ENCODE measurements around the gene PRADC1.

Gene PRADC1

DNA sequence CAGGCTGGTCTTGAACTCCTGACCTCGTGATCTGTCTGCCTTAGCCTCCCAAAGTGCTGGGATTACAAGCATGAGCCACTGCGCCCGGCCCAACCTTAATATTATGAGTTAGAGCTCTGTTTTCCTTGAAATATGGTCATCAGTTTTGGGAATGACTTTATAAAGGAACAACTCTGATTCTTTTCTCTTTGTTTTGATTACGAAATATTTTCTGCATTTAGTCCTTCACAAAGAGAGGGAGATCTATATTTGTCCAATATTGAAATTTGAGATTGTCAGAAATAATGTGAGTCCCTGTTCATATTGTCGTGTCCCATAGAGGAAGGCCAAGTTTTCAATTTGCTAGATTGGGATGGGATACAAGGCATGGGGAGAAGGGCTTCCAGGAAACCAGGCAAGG is 15.9 kb downstream of the PRADC1 start:
- H2BK12ac ChIP-seq (ENCODE audit: low read length) = no peak overlapping the region
- peaks cover 10 to 35% of the 10 kb centered on the region in 2 donors for H3K36me3 ChIP-seq (replicated peaks in 1 of 2; ENCODE audit: control insufficient read depth in 2 of 2, insufficient read depth in 2 of 2, low read length in 2 of 2)
- no peaks in the 10 kb centered on the region for H3K9me3 ChIP-seq (replicated peaks in 1 of 2; ENCODE audit: control insufficient read depth in 2 of 2, insufficient read depth in 1 of 2, low read depth in 1 of 2, low read length in 2 of 2)
- peaks cover 0 to 7% of the 10 kb centered on the region in 2 donors for H3K4me1 ChIP-seq (ENCODE audit: control insufficient read depth in 2 of 2, insufficient read depth in 1 of 2, low read depth in 1 of 2, low read length in 2 of 2)
- no peak overlapping the region for H3K4me2 ChIP-seq (ENCODE audit: insufficient read depth, low read length, poor library complexity, severe bottlenecking)
- no peak overlapping the region for H2AK5ac ChIP-seq (ENCODE audit: low read depth, low read length)
- H3K4me3 ChIP-seq (ENCODE audit: low read length in 2 of 2) = no peak overlapping the region
- no peak overlapping the region for H4K8ac ChIP-seq (ENCODE audit: low read depth, low read length)
- H3K27ac ChIP-seq (replicated peaks; ENCODE audit: low read length) = no peak overlapping the region
- H3K14ac ChIP-seq (ENCODE audit: low read length) = no peak overlapping the region
- H3K23ac ChIP-seq (ENCODE audit: low read depth, low read length, poor library complexity) = no peak overlapping the region
- H3K18ac ChIP-seq (ENCODE audit: low read length) = no peak overlapping the region
- H3K9ac ChIP-seq (ENCODE audit: low read depth, low read length, poor library complexity) = no peak overlapping the region
- no peak overlapping the region for H2BK15ac ChIP-seq (ENCODE audit: low read length)
- WGBS, 2 donors (ENCODE audit: extremely low coverage in 2 of 2, insufficient read length in 2 of 2, insufficient replicate concordance in 1 of 2) = no CpG with 5 or more reads among the region's 5 CpGs
- no peak for DNase-seq (ENCODE audit: low spot score)
- no peak overlapping the region for H4K91ac ChIP-seq (ENCODE audit: low read depth, low read length, poor library complexity)
- H2AFZ ChIP-seq (ENCODE audit: low read length) = no peak overlapping the region
- peaks cover 3% of the 10 kb centered on the region for H3K79me1 ChIP-seq (ENCODE audit: low read depth, low read length)
- no peaks in the 10 kb centered on the region for H3K27me3 ChIP-seq (ENCODE audit: control insufficient read depth in 3 of 3, insufficient read depth in 3 of 3, low read depth in 1 of 3, low read length in 3 of 3)
- H2BK120ac ChIP-seq (ENCODE audit: low read depth, low read length) = no peak overlapping the region
- no peak overlapping the region for H3K4ac ChIP-seq (ENCODE audit: low read length)
- H2BK5ac ChIP-seq (ENCODE audit: low read length) = no peak overlapping the region

GRCh38 chr2:73215254-73215653 is 17.8 kb downstream of the PRADC1 start:
- no peak overlapping the region for H3K18ac ChIP-seq (ENCODE audit: low read length)
- H3K4me2 ChIP-seq (ENCODE audit: insufficient read depth, low read length, poor library complexity, severe bottlenecking) = no peak overlapping the region
- H2BK5ac ChIP-seq (ENCODE audit: low read length) = no peak overlapping the region
- H3K14ac ChIP-seq (ENCODE audit: low read length) = no peak overlapping the region
- peak overlapping the region in 1 of 2 donors; percentile 86 for H3K4me3 ChIP-seq (ENCODE audit: low read length in 2 of 2)
- no peak overlapping the region for H2BK120ac ChIP-seq (ENCODE audit: low read depth, low read length)
- H3K4me1 ChIP-seq (ENCODE audit: control insufficient read depth in 2 of 2, insufficient read depth in 1 of 2, low read depth in 1 of 2, low read length in 2 of 2) = peaks cover 0 to 7% of the 10 kb centered on the region in 2 donors
- H4K8ac ChIP-seq (ENCODE audit: low read depth, low read length) = no peak overlapping the region
- WGBS, 2 donors (ENCODE audit: extremely low coverage in 2 of 2, insufficient read length in 2 of 2, insufficient replicate concordance in 1 of 2) = no CpG with 5 or more reads among the region's 4 CpGs
- H3K9ac ChIP-seq (ENCODE audit: low read depth, low read length, poor library complexity) = no peak overlapping the region
- H2AK5ac ChIP-seq (ENCODE audit: low read depth, low read length) = no peak overlapping the region
- no peak overlapping the region for H2BK12ac ChIP-seq (ENCODE audit: low read length)
- no peak overlapping the region for H2AFZ ChIP-seq (ENCODE audit: low read length)
- no peak overlapping the region for H4K91ac ChIP-seq (ENCODE audit: low read depth, low read length, poor library complexity)
- H3K23ac ChIP-seq (ENCODE audit: low read depth, low read length, poor library complexity) = no peak overlapping the region
- H3K27ac ChIP-seq (replicated peaks; ENCODE audit: low read length) = no peak overlapping the region
- H3K4ac ChIP-seq (ENCODE audit: low read length) = no peak overlapping the region
- H3K79me1 ChIP-seq (ENCODE audit: low read depth, low read length) = peaks cover 3% of the 10 kb centered on the region
- no peak overlapping the region for H2BK15ac ChIP-seq (ENCODE audit: low read length)
- H3K27me3 ChIP-seq (ENCODE audit: control insufficient read depth in 3 of 3, insufficient read depth in 3 of 3, low read depth in 1 of 3, low read length in 3 of 3) = peaks cover 0 to 5% (median 0%) of the 10 kb centered on the region in 3 experiments
- no peak for DNase-seq (ENCODE audit: low spot score)
- no peaks in the 10 kb centered on the region for H3K9me3 ChIP-seq (replicated peaks in 1 of 2; ENCODE audit: control insufficient read depth in 2 of 2, insufficient read depth in 1 of 2, low read depth in 1 of 2, low read length in 2 of 2)
- H3K36me3 ChIP-seq (replicated peaks in 1 of 2; ENCODE audit: control insufficient read depth in 2 of 2, insufficient read depth in 2 of 2, low read length in 2 of 2) = peaks cover 3 to 16% of the 10 kb centered on the region in 2 donors

DNA sequence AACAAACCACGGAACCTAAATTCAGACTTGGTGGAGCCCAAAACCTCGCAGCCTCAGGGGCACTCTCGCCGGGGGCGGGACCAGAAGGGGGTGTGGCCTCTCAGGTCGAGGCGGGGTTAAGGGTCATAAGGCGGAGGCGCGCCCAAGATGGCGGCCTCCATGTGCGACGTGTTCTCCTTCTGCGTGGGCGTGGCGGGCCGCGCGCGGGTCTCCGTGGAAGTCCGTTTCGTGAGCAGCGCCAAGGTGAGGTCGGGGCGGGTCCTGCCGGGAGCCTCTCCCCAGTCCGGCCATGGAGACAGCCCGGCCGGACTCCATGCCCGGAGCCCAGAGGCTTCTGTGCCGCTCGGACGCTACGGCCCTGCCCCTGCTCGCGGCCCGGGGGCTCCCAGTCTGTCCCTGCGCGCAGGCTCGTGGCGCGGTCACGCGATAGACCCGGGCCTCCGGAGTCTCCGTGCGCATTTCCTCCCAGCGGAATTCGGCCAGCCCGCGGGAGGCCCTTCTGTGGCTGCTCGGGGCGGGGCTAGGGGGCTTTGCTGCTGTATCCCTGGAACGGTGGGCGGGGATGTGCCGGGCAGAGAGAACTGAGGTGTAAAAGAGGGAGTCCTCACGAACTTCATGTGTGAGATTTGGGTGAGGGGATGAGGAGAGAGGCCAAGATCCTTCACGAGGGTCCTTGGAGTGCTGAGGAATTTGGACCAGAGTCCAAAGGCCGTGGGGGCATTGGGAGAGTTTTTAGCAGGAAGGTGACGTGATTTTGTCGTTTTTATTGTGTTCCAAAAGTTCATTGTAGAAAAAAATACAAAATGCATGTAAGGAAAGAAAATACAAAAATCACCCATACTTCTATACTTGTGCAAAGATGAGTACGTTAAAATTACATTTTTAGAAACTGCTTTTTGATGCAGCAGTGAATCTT is 18.7 kb downstream of the PRADC1 start, which contains the start of gene SMYD5:
Gene SMYD5, plus strand, starts transcription at position 126 of the 916 bp plus-strand sequence. Its CDS starts 22 bp downstream, at position 148.
- peak within 1 kb of the TSS; percentile 96 for H2AFZ ChIP-seq (ENCODE audit: low read length)
- H3K18ac ChIP-seq (ENCODE audit: low read length) = peak within 1 kb of the TSS; percentile 84
- H3K4me3 ChIP-seq (ENCODE audit: low read length in 2 of 2) = peak within 1 kb of the TSS; percentile 86 to 91
- no CpG with 5 or more reads among the region's 64 CpGs for WGBS, 2 donors (ENCODE audit: extremely low coverage in 2 of 2, insufficient read length in 2 of 2, insufficient replicate concordance in 1 of 2)
- peak within 1 kb of the TSS; percentile 84 for H3K9ac ChIP-seq (ENCODE audit: low read depth, low read length, poor library complexity)
- no peak within 1 kb of the TSS for H2BK12ac ChIP-seq (ENCODE audit: low read length)
- no peak within 1 kb of the TSS for H3K23ac ChIP-seq (ENCODE audit: low read depth, low read length, poor library complexity)
- peak; percentile 78 for DNase-seq (ENCODE audit: low spot score)
- H2BK5ac ChIP-seq (ENCODE audit: low read length) = peak within 1 kb of the TSS; percentile 54
- no peak within 1 kb of the TSS for H4K8ac ChIP-seq (ENCODE audit: low read depth, low read length)
- H3K36me3 ChIP-seq (replicated peaks in 1 of 2; ENCODE audit: control insufficient read depth in 2 of 2, insufficient read depth in 2 of 2, low read length in 2 of 2) = peaks cover 0 to 8% of the 10 kb centered on the region in 2 donors
- no peaks in the 10 kb centered on the region for H3K9me3 ChIP-seq (replicated peaks in 1 of 2; ENCODE audit: control insufficient read depth in 2 of 2, insufficient read depth in 1 of 2, low read depth in 1 of 2, low read length in 2 of 2)
- H2BK15ac ChIP-seq (ENCODE audit: low read length) = no peak within 1 kb of the TSS
- H3K4me1 ChIP-seq (ENCODE audit: control insufficient read depth in 2 of 2, insufficient read depth in 1 of 2, low read depth in 1 of 2, low read length in 2 of 2) = peaks cover 0 to 7% of the 10 kb centered on the region in 2 donors
- H3K4ac ChIP-seq (ENCODE audit: low read length) = no peak within 1 kb of the TSS
- H3K27ac ChIP-seq (replicated peaks; ENCODE audit: low read length) = peak within 1 kb of the TSS; percentile 40
- H2AK5ac ChIP-seq (ENCODE audit: low read depth, low read length) = no peak within 1 kb of the TSS
- H3K79me1 ChIP-seq (ENCODE audit: low read depth, low read length) = peaks cover 3% of the 10 kb centered on the region
- no peak within 1 kb of the TSS for H2BK120ac ChIP-seq (ENCODE audit: low read depth, low read length)
- peak within 1 kb of the TSS; percentile 43 for H3K4me2 ChIP-seq (ENCODE audit: insufficient read depth, low read length, poor library complexity, severe bottlenecking)
- no peak within 1 kb of the TSS for H4K91ac ChIP-seq (ENCODE audit: low read depth, low read length, poor library complexity)
- no peak within 1 kb of the TSS for H3K14ac ChIP-seq (ENCODE audit: low read length)
- H3K27me3 ChIP-seq (ENCODE audit: control insufficient read depth in 3 of 3, insufficient read depth in 3 of 3, low read depth in 1 of 3, low read length in 3 of 3) = peaks cover 0 to 14% (median 0%) of the 10 kb centered on the region in 3 experiments

DNA sequence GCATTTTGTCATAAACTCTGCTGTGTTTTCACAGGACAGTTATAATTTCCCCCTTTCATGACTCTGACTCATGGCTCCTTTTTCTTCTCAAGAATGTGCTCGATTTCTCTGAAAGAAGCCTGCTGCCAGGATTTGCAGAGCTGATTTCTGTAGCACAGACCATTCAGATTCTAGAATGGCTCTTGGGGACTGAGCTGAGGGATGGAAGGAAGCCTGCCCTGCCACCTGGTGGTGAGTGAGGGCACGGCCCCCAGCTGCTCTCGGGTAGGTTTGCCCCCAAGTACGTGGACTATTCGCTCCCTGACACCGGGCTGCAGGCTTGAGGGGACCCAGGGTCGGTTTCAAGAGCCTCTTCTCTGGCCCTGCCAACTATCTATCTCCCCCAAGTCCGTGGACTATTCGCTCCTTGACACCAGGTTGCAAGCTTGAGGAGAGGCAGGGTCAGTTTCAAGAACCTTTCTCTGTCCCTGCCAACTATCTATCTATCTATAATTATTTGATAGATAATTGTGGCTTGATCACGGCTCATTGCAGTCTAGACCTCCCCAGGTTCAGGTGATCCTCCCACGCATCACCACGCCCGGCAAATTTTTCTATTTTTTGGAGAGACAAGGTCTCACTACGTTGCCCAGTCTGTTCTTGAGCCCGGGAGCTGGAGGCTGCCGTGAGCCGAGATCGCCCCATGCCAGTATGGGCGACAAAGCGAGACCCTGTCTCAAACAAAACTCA is 20.4 kb downstream of the PRADC1 start:
- H3K79me1 ChIP-seq (ENCODE audit: low read depth, low read length) = no peaks in the 10 kb centered on the region
- no peak overlapping the region for H3K9ac ChIP-seq (ENCODE audit: low read depth, low read length, poor library complexity)
- no peak overlapping the region for H2BK5ac ChIP-seq (ENCODE audit: low read length)
- H2AK5ac ChIP-seq (ENCODE audit: low read depth, low read length) = no peak overlapping the region
- H3K36me3 ChIP-seq (replicated peaks in 1 of 2; ENCODE audit: control insufficient read depth in 2 of 2, insufficient read depth in 2 of 2, low read length in 2 of 2) = no peaks in the 10 kb centered on the region
- no peak overlapping the region for H2BK15ac ChIP-seq (ENCODE audit: low read length)
- H3K27me3 ChIP-seq (ENCODE audit: control insufficient read depth in 3 of 3, insufficient read depth in 3 of 3, low read depth in 1 of 3, low read length in 3 of 3) = peaks cover 0 to 27% (median 0%) of the 10 kb centered on the region in 3 experiments
- no peak overlapping the region for H3K27ac ChIP-seq (replicated peaks; ENCODE audit: low read length)
- DNase-seq (ENCODE audit: low spot score) = peak; percentile 62
- H2BK12ac ChIP-seq (ENCODE audit: low read length) = no peak overlapping the region
- no peak overlapping the region for H3K4ac ChIP-seq (ENCODE audit: low read length)
- H3K14ac ChIP-seq (ENCODE audit: low read length) = no peak overlapping the region
- H3K18ac ChIP-seq (ENCODE audit: low read length) = no peak overlapping the region
- no peak overlapping the region for H3K4me2 ChIP-seq (ENCODE audit: insufficient read depth, low read length, poor library complexity, severe bottlenecking)
- no peaks in the 10 kb centered on the region for H3K9me3 ChIP-seq (replicated peaks in 1 of 2; ENCODE audit: control insufficient read depth in 2 of 2, insufficient read depth in 1 of 2, low read depth in 1 of 2, low read length in 2 of 2)
- H4K91ac ChIP-seq (ENCODE audit: low read depth, low read length, poor library complexity) = no peak overlapping the region
- H2AFZ ChIP-seq (ENCODE audit: low read length) = peak overlapping the region; percentile 82
- no peak overlapping the region for H2BK120ac ChIP-seq (ENCODE audit: low read depth, low read length)
- no CpG with 5 or more reads among the region's 20 CpGs for WGBS, 2 donors (ENCODE audit: extremely low coverage in 2 of 2, insufficient read length in 2 of 2, insufficient replicate concordance in 1 of 2)
- H3K4me1 ChIP-seq (ENCODE audit: control insufficient read depth in 2 of 2, insufficient read depth in 1 of 2, low read depth in 1 of 2, low read length in 2 of 2) = peaks cover 0 to 7% of the 10 kb centered on the region in 2 donors
- no peak overlapping the region for H4K8ac ChIP-seq (ENCODE audit: low read depth, low read length)
- no peak overlapping the region for H3K4me3 ChIP-seq (ENCODE audit: low read length in 2 of 2)
- no peak overlapping the region for H3K23ac ChIP-seq (ENCODE audit: low read depth, low read length, poor library complexity)

Measured in neuronal stem cell (in vitro differentiated cells).